Posterior vena cava (tissue), 2 donors: Measurements from ENCODE around the gene SMIM10. TPM values are rescaled to one million over a fixed set of nuclear protein-coding genes. Genes with fewer than 3 reads are reported as not detected.
"Not testable (repeated sequence)": the region's sequence is repeated elsewhere in the genome, so short reads cannot be mapped to it uniquely, and the experiment has no call there.

ENCODE experiments used
- DNase-seq: peaks from one replicate; pipeline ENCODE4 v3.0.0-alpha.2; 2020; ENCODE audit warnings: low spot score
- intact Hi-C, 2 donors: fragments of 100-400 bp; cut with DNase I; formaldehyde crosslinking; loops; one replicate each; pipeline versions ENCODE4 v1.14.1 to v1.14.2; 2022 to 2023
- long read RNA-seq, 2 donors: library from polyadenylated mRNA; unstranded; transcript quantifications; one replicate each; pipeline ENCODE4 v2.0.0, GENCODE V29; 2020 to 2021
- total RNA-seq, 2 donors: library from RNA; stranded (reverse); fragmentation: NEBNext Ultra II Directional; extraction: Animal tissue kit (Norgen Biotek cat#: 25700); gene quantifications; one replicate each; pipeline ENCODE4 v1.2.1, GENCODE V29; 2021
- donor health status: DM: yes; HTN: yes; CAD: no.
- donor health status: DM: yes; HTN: yes; CAD: no.

Gene SMIM10
- 10 to 100 TPM; 17.0 to 20.0 TPM for total RNA-seq
- long read RNA-seq, donor 1, transcript SMIM10-201 (1 exons, 1,536 nt), result major isoform, 9 of 9 reads
- long read RNA-seq, donor 1, partial matches to known transcripts, result 0 of 9 reads
- long read RNA-seq, donor 1, other reads (novel, unspliced or antisense), result 0 of 9 reads
- long read RNA-seq, donor 2, transcript SMIM10-201 (1 exons, 1,536 nt), result major isoform, 19 of 19 reads
- long read RNA-seq, donor 2, partial matches to known transcripts, result 0 of 19 reads
- long read RNA-seq, donor 2, other reads (novel, unspliced or antisense), result 0 of 19 reads

GRCh38 chrX:134990801-134991481, at the start of gene SMIM10:
TSS of gene SMIM10 (plus strand) at chrX:134990991. CDS start at chrX:134991096, 105 bp downstream.
- intact Hi-C loops, result no loop called here
- DNase-seq, result peak; percentile 94

GRCh38 chrX:134946364-134946763, 44.4 kb upstream of the SMIM10 start:
- intact Hi-C loops, DNase-seq: not testable (repeated sequence)

DNA sequence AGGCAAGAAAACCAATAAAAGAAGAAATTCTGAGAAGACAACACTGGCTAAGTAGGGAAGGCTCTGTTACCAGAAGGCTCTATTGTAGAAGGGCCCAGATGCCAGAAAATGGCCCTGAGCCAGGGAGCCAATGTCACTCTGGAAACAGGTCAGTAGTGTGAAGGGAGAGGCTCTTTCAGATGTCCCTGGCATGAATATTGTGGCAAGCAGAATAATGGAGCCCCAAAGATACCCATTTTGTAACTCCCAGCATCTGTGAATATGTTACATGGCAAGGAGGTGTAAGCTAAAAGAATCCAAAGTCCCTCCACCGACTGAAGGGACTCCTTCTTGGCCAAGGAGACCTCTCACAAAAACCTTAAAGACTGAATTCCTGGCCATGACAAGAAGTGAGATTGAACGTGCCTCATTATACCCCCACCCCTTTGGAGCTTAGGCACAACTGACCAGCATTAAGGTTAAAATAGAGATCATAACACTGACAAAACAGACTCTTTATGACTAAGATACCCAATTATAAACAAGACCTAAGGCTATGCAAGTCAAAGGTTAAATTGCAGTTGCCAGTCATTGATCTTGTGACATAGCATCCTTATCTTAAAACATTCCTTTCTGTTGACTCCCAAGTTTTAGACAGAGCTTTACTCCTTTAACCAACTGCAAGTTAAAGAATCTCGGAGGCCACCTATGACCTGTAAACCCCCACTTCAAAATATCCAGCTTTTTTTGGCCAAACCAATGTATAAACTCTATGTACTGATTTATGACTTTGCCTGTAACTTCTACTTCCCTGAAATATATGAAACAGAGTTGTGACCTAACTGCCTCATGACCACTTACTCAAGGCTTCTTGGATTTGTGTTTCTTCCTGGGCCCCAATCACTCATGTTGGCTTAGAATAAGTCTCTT, 42.2 kb upstream of the SMIM10 start:
- intact Hi-C loops, result no loop called here
- DNase-seq, result no peak

DNA sequence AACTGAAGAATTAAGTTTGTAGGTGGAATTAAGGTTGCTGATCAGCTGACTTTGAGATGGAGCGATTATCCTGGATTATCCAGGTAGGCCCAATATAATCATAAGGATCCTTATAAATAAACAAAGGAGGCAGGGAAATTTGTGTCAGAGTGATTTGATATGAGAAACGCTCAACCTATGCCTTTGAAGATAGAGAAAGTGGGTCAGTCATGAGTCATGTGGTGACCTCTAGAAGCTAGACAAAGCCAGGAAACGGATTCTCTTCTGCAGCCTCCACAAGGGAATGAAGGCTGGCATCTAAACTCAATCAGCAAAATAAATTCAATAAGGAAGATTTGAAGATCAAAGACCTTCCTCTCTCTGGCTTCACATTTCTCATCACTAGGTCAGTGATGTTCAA, 41.5 kb upstream of the SMIM10 start:
- no peak for DNase-seq

GRCh38 chrX:134957836-134958235, 33.0 kb upstream of the SMIM10 start:
- DNase-seq, result no peak
- intact Hi-C loops, result no loop called here

More for the DNA sequence above, 41.5 kb upstream of the SMIM10 start:
- intact Hi-C loops, result no loop called here

- intact Hi-C loops, result loop anchor here in 1 of 2 donors (5.0 kb wide), 1 partner anchor 127 kb away; no protein-coding TSS in a partner anchor
- DNase-seq, result not testable (repeated sequence)
Measured at GRCh38 chrX:134960366-134960765, 30.4 kb upstream of the SMIM10 start.

DNA sequence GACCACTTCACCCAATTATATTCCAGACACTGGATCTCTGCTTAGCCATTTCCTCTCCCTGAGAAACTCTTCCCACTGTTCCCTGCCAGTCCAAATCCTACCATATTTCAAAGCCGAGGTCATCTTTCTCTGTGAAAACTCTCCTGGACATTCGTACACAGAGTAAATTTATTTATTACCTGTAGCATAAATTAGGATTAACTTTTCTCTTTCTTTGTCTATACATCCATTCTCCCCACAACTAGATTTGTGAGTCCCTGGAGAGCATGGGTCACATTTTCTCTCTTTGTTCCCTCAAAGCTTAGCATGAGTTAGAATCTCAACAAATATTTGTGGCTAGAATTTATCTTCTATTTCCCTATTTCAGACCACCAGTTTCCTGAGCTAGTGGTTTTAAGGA, 27.8 kb upstream of the SMIM10 start:
- no peak for DNase-seq
- intact Hi-C loops, result loop anchor here in 1 of 2 donors (5.0 kb wide), 1 partner anchor 124 kb away; no protein-coding TSS in a partner anchor

DNA sequence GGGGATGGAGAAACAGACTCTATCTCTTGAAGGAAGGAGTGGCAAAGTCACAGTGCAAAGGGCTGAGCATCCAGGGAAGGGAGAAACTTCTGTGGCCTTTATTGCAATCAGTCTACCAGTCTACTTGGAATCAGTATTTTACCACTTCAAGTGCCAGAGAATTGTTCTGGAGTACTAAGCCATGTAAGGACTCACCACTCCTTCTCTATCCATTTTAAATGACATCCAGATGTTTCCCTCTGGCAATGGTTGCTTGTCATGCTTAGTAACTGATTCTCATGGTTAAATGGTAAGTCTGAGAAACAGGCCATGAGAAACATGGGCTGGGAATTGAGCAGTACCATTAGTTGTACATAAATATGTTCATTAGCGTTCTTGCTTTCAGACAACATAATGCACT, 21.1 kb upstream of the SMIM10 start:
- intact Hi-C loops, result no loop called here
- DNase-seq, result no peak

- intact Hi-C loops, result no loop called here
- no peak for DNase-seq
Measured at GRCh38 chrX:134971926-134972325, 18.9 kb upstream of the SMIM10 start.

- DNase-seq, result no peak
- intact Hi-C loops, result no loop called here
Measured at GRCh38 chrX:134975516-134975915, 15.3 kb upstream of the SMIM10 start.

DNA sequence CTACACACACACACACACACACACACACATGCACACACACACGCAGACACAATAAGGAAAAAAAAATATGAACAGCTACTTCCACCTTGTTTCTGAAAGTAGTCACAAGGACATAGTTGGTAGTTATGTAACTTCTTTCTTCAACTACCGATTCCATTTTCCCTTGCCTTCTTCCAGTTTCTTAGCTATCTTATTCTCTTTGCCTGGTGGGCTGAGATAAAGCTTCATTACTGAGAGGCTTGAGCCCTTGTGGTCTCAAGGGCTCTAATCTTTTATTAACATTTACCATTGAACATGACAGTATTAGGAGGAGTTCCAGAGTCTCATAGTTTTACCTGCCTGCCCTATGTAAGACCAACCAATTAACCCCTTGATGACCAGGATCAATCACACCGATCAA, 8.9 kb upstream of the SMIM10 start:
- intact Hi-C loops, result no loop called here
- no peak for DNase-seq

DNA sequence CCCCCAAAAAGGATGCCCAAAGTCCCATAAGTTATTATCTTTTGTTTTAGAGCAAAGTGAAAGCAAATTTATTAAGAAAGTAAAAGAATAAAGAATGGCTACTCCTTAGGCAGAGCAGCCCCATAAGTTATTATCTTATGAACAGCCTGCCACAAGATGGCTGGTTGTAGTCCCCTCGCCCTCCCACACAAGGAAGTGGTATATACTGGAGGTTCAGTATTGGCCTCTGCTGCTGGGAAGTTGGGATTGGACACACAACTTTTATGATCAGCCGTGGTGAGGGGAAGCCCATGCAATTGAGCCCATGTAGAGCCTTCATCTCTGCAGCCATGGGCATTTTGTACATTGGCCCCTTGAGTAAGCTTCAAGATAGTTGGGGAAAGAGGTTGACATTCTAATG, 8.0 kb upstream of the SMIM10 start:
- intact Hi-C loops, result no loop called here
- no peak for DNase-seq

- intact Hi-C loops, result no loop called here
Measured at GRCh38 chrX:134985479-134985878, 5.3 kb upstream of the SMIM10 start.

DNA sequence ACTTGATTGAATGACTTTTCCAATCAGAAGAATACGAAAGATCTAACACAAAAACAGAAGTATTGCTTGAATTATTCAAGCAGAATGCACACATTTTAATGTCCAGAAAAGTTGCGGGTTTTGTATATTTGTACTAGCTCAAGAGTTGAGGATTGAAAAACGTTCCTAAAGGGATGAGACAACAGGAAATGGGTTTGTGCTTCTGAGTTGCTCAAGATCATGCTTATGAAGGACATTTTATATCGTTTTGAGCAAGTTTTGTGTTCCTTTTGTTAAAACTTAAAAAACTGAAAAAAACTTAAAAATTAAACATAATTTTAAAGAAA, 353 bp upstream of the SMIM10 start:
- intact Hi-C loops, result no loop called here
- no peak for DNase-seq

More at GRCh38 chrX:134985479-134985878, 5.3 kb upstream of the SMIM10 start:
- no peak for DNase-seq

DNA sequence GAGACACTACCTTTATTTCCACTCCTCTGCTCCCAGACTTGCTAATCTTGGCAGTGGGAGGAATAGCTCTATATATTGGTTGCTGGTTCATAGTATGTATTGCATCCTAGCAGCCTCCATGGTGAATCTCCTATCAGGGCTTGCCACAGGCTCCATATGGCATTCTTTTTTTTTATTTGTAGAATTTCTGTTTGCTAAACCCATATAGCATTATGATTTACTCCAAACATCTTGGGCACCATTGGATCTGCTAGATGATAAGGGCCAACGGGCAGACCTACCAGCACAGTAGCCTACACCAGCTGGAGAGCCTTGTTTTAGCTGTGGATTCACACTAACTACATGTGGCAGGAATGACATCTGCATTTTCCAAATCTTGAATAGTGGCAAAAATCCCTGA, 6.9 kb downstream of the SMIM10 start:
- no peak for DNase-seq
- intact Hi-C loops, result no loop called here

DNA sequence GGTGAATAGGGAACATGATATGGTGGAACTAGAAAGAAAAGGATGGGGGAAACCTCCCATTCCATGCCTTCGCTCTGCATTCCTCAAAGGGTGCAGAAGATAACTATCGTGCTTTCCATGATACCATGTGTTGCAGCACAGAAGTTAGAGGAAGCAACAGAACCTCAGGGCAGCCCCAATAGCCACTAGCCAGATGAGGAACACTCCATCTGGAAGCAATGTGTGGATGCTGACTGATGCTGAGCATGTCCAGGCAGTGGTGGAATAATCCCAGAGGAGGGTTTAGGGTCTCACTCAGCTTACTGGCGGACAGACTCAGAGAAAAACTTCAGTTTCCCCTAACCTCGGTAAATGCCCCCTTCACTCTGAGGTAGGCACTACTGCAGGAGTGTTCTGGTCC, 7.5 kb downstream of the SMIM10 start:
- DNase-seq, result no peak
- intact Hi-C loops, result no loop called here

DNA sequence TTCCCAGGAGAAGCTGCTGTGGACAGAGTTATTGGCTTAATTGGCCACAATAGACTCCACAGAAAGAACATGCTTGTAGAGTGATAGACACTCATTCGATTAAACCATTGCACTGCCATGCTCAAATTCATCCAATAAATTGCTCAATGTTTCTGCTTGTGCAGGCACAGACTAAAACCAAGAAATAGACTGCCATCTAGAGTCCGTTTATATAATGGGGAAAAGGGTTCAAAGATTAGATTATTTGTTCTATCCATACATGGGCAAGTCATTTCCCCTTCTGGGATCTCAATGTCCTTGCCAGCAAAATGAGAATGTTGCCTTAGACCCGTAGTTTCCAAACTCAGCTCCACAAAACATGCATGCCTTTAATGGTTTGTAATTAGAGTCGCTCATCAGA, 8.7 kb downstream of the SMIM10 start:
- intact Hi-C loops, result no loop called here
- no peak for DNase-seq

DNA sequence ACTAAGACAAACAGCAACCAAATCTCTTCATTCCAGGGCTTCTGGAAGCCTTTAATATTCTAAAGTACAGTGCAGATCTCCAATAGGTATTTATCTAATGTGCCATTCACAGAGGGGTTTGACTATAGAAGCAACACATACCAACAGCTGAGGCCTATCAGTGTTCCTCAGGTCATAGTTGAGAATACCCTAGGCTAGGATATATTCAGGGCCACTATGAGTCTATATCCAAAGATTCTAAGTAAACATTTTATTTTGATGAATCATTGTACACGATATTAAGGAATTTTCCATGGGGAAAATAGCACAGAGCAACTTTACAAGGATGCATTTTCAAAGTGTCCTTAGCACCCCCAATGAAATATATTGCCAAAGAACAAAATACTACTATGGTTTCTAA, 9.7 kb downstream of the SMIM10 start:
- intact Hi-C loops, result no loop called here
- no peak for DNase-seq

DNA sequence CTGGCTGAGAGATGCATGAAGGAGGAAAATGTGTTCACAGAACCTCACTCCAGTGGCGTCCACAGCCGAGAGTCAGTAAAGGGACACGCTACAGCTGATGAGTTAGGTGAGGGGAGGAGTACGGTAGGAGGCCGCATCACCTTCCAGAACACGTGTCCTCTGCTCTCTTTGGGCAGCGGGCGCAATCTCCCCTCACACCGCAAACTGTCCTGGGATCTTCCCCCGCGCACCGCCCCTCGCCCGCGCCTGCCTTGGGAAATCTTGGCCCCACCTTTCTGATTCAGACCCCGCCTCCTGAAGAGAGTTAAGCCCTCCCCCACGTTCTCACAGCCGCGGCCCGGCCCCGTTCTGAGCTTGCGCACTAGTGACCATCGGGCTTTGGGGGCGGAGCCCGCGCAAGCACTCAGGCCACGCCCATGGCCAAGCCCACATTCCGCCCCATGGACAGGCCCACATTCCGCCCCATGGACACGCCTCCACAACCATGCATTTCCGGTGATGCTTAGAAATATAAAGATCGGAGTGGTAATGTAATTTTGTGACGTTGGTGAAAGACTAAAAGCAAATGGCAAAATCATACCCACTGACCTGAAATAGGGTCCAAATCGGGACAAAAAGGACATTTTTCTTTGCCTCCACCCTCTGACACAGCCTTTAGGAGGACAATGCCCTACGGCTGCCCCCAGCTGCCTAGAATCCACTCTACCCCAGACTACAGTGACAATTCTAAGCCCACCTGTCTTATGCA, 13.3 kb downstream of the SMIM10 start:
- intact Hi-C loops, result no loop called here

More for the DNA sequence above, 13.3 kb downstream of the SMIM10 start:
- DNase-seq, result peak; percentile 96
